ENCODE results near the gene IPO8.

DNA sequence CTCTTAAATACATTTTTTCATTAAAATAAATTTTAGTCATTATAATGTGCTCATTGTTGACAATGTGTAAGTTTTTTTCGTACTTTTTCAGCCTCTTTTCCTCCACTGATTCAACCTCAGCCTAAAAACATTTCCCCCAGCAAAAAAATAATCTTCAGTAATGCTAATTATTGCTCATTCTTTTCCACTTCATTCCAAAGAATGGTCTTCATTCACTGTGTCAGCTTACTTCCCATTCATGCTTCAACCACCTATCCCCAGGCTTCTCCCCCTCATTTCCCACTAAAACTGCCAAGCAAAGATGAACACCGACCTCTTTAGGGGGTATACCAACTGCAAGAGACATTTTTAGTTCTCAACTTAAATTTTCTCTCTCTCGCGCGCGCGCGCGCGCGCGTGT lies 2.7 kb upstream of the IPO8 start:
- TF ChIP-seq POLR2AphosphoS5 (IDR thresholded peaks at IDR 0.05; ENCODE audit: borderline replicate concordance, low read depth, low read length) (no peak), EZH2 (IDR thresholded peaks at IDR 0.05) (no peak)
